K562 (cell line): ENCODE results near the gene C1orf74. TPM values are rescaled to one million over a fixed set of nuclear protein-coding genes. Genes with fewer than 3 reads are reported as not detected.
A peak's percentile ranks its signal among the peaks of the same experiment; 100 is the strongest.

Experiments used
- ARID4B ChIP-seq: sonication (generic); formaldehyde crosslinking; IDR thresholded peaks from 2 replicates; pipeline ENCODE4 v1.8.0; 2022; ENCODE audit warnings: mild to moderate bottlenecking, missing genetic modification reagents
- ETS2 ChIP-seq: IDR thresholded peaks from 2 replicates; pipeline ENCODE4 v1.6.1; 2016; ENCODE audit warnings: borderline replicate concordance, missing genetic modification characterization, mild to moderate bottlenecking, moderate library complexity, missing compliant biosample characterization; ENCODE audit not compliant: poor library complexity, severe bottlenecking
- GTF2F1 ChIP-seq: IDR thresholded peaks from 2 replicates; pipeline ENCODE4 v1.6.1; 2011; ENCODE audit warnings: low read depth, low read length, improper control_type of control experiment
- HCFC1 ChIP-seq: IDR thresholded peaks from 2 replicates; pipeline ENCODE4 v1.6.1; 2012; ENCODE audit warnings: low read depth, low read length, improper control_type of control experiment
- HES1 ChIP-seq: fragments of 450-650 bp; IDR thresholded peaks from 2 replicates; pipeline ENCODE4 v1.6.1; 2016; ENCODE audit warnings: low read depth, mild to moderate bottlenecking, moderate library complexity
- HEY1 ChIP-seq: fragments of 250-450 bp; sonication (Bioruptor Pico); IDR thresholded peaks from 2 replicates; pipeline ENCODE4 v1.5.0; 2020; ENCODE audit warnings: mild to moderate bottlenecking, moderate library complexity, borderline replicate concordance
- NKRF ChIP-seq: fragments of 450-650 bp; IDR thresholded peaks from 2 replicates; pipeline ENCODE4 v1.6.1; 2016; ENCODE audit warnings: borderline replicate concordance
- PBX2 ChIP-seq, 2 experiments: IDR thresholded peaks in 1 of 2; conservative IDR thresholded peaks in 1 of 2; 2 replicates each; pipeline ENCODE4 v1.6.1; 2016; ENCODE audit warnings: low read depth in 2 of 2, mild to moderate bottlenecking in 1 of 2, missing compliant biosample characterization in 1 of 2, missing genetic modification characterization in 1 of 2, moderate library complexity in 1 of 2
- SMARCA4 ChIP-seq: fragments of 450-650 bp; IDR thresholded peaks from 2 replicates; pipeline ENCODE4 v1.6.1; 2016
- STAT5A ChIP-seq: IDR thresholded peaks from 2 replicates; pipeline ENCODE4 v1.6.1; 2012; ENCODE audit warnings: low read length, inconsistent platforms, borderline replicate concordance
- ZBTB12 ChIP-seq: fragments of 250-450 bp; sonication (Bioruptor Pico); IDR thresholded peaks from 2 replicates; pipeline ENCODE4 v1.4.0; 2020
- ZNF589 ChIP-seq: fragments of 200-800 bp; sonication (Bioruptor generic); IDR thresholded peaks from 2 replicates; pipeline ENCODE4 v1.6.1; 2016; ENCODE audit warnings: low read depth, missing genetic modification characterization, missing compliant biosample characterization
- ZNF75A ChIP-seq: fragments of 450-650 bp; formaldehyde crosslinking; IDR thresholded peaks from 2 replicates; pipeline ENCODE4 v1.4.0; 2020; ENCODE audit warnings: mild to moderate bottlenecking
- polyA plus RNA-seq, 8 experiments: library from polyadenylated mRNA; depleted of rRNA in 4 of 8; stranded (reverse) in 5 of 8; unstranded in 3 of 8; fragments of >200 nt; fragmentation: Nextera tagmentation in 2 of 8; fragmentation: Illumina TruSeq in 1 of 8; extraction: Ambion mirVana in 2 of 8; extraction: Trizol in 1 of 8; gene quantifications; 2 replicates each; pipeline versions ENCODE4 v1.2.1 to v1.2.3, GENCODE V29; 2011 to 2014; ENCODE audit warnings: inconsistent platforms in 1 of 8, missing spikeins in 1 of 8
- total RNA-seq, 7 experiments: library from RNA; depleted of rRNA in 6 of 7; stranded (reverse); fragments of >200 nt in 6 of 7; fragmentation: Illumina TruSeq in 2 of 7; extraction: Trizol in 2 of 7; gene quantifications; 2 replicates each; pipeline versions ENCODE4 v1.2.1 to v1.2.3, GENCODE V29; 2011 to 2021; ENCODE audit warnings: low replicate concordance in 1 of 7

The C1orf74 gene
- total and polyA plus RNA-seq, 9 of the 15 experiments (the other 6 are each of a cell fraction or from before 2014, with no cell fraction given): 4.0 to 7.6 (median 5.7) TPM

- TF ChIP-seq PBX2 (CRISPR knock-in tag; IDR thresholded peaks at IDR 0.05; ENCODE audit: low read depth): no peak
- no peak for TF ChIP-seq PBX2 (tag; conservative IDR thresholded peaks at IDR 0.05; ENCODE audit: low read depth)
- no peak for TF ChIP-seq ETS2
- TF ChIP-seq HES1: peak; percentile 85
- TF ChIP-seq ZNF75A (CRISPR knock-in tag): no peak
- TF ChIP-seq STAT5A: peak; percentile 68
- TF ChIP-seq ZNF589 (CRISPR knock-in tag): no peak
- peak; percentile 93 for TF ChIP-seq SMARCA4
- no peak for TF ChIP-seq HEY1
- TF ChIP-seq HCFC1: peak; percentile 77
- no peak for TF ChIP-seq GTF2F1
- peak; percentile 100 for TF ChIP-seq ARID4B (CRISPR knock-in tag)
- TF ChIP-seq ZBTB12 (CRISPR knock-in tag): 0 out of 2 replicates have a peak, but pooled peaks have one; percentile 28
- peak; percentile 100 for TF ChIP-seq NKRF
These were observed 43.3 kb upstream of the C1orf74 start, which contains the start of gene UTP25 (continued) for GRCh38 chr1:209827384-209828262.
